Stimulated activated CD4-positive, alpha-beta T cell treated with anti-CD3 and anti-CD28 coated beads, TNF-alpha, amount 100 ng/mL, for 4 hours (primary cell): ENCODE measurements around the gene OR13J1.

Experiments
- DNase-seq, 3 experiments: peaks; one replicate each; pipeline ENCODE4 v3.0.0-alpha.2; 2020; ENCODE audit warnings: low read depth in 3 of 3

Gene OR13J1

DNA sequence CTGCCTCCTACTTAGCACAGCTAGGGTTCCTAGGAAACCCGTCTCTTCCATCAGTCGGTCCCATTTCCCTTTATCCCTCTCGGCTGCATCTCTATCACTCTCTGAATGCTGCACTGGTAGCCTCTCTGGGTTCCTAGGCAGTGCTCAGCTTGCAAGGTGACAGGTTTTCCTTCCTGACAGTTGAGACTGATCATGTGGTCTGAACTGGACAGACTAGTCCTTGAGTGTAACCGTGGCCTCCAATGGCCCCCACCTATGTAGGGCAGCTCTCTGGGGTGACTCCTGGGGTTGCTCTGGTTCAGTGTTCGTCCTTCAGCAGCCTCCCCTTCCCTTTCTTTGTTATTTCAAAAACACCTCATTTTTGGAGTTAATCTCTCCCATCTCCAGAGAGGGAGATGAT is 37.4 kb downstream of the OR13J1 start:
- no peak for DNase-seq

DNA sequence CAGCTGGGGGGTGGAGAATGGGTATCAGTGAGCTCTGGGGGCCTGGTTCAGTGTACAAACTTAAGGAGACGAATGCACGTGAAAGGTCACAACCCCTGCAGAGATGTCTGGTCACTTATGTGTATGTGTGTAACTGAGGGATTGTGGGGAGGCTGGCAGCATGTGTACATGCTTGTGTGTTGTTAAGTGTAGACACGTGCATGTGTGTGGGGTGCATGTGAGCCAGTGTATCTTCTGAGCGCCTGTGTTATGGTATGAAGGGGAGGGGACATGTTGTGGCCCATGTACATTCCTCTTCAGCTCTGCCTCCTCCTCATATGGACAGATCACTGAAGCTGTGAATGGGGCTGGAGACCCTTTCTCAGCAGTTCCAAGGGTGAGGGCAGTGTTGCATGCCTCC is 39.2 kb downstream of the OR13J1 start:
- DNase-seq: no peak

DNA sequence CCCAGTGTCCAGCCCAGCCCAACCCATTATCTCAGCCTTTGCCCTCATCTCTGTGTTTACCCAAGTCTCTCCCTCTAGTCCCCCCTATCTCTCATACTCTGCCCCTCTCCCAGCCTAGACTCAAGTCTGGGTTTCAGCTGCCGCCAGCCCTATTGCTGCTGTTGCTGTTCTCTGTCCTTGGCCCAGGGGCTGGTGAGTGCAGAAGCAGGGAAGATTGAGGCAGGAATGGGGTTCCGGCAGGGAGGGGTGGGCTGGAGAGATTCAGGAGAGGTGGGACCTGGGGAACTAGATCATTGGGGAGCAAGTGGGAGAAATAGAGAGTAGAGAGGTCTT is 40.5 kb downstream of the OR13J1 start:
- DNase-seq: no peak

DNA sequence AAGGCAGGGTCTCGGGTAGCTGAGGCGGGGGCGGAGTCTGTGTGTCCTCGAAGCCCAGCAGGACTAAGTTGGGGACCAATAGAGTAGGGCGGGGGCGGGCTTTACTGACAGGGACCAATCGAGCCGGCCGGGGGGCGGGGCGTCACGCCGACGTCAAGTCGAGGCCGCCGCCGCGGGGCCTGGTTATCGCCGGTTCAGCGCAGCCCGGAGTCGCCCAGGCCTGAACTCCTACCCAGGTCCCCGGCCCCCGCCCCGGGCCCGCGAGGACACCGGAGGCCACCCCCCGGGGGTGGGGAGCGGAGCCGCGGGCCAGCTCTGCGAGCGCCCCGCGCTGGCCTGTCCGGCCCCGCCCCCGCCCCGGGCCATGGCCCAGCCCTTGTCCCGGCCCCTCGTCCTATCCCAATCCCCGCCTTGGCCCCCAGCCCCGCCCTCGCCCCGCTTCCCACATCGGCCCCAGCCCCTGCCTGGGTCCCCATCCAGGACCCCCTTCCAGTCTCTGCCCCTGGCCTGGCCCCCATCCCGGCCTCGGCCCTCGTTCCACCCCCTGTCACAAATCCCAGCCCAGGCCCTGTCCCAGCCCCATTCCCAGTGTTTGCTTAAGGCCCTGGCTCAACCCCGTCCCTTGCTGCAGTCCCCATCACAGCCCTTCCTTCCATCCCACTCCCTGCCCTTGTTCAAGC is 41.0 kb downstream of the OR13J1 start, which contains the start of gene TMEM8B:
TSS of gene TMEM8B (plus strand) at position 145 of the 680 bp plus-strand sequence. CDS start at position 365, 220 bp downstream.
- peak; percentile 89 to 94 (median 92) for DNase-seq

DNA sequence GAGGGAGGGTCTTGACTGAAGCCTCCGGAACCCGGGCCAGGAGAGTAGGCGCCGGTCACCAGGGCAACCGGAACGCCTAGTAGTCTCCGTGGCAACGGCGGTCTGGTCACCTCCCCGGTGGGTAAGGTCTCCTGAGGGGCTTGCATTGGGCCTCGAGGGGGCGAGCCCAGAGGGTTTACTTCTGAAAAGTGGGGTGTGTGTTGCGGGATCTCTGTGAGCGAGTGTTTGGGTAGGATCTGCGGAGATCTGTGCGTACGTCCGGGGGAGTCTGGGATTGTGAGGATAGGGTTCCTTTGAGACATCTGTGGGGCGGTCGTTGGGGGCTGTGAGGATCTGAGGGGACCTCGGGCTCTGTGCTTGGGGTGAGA is 41.5 kb downstream of the OR13J1 start, which contains the start of gene FAM221B:
TSS of gene FAM221B (minus strand) at position 17 of the 368 bp plus-strand sequence. CDS start 2,571 bp downstream, outside the sequence.
- DNase-seq: no peak

DNA sequence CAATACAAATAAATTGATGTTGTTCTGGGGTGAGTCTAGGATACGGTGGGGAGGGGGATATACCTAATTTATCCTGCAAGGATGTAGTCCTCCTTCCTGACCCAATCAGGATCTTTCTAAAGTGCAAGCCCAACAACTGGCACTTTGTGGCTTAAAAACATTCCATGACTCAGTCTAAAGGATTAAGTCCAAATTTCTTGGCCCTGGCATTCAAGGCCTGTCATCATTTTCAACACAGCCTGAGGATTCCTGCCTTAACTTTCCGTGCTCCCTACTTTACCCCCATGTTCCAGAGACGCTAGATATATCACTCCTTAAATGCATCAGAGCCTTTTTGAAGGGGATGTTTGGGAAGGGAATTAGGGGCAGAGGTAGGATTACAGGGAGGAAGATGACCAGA is 42.7 kb downstream of the OR13J1 start:
- no peak for DNase-seq

DNA sequence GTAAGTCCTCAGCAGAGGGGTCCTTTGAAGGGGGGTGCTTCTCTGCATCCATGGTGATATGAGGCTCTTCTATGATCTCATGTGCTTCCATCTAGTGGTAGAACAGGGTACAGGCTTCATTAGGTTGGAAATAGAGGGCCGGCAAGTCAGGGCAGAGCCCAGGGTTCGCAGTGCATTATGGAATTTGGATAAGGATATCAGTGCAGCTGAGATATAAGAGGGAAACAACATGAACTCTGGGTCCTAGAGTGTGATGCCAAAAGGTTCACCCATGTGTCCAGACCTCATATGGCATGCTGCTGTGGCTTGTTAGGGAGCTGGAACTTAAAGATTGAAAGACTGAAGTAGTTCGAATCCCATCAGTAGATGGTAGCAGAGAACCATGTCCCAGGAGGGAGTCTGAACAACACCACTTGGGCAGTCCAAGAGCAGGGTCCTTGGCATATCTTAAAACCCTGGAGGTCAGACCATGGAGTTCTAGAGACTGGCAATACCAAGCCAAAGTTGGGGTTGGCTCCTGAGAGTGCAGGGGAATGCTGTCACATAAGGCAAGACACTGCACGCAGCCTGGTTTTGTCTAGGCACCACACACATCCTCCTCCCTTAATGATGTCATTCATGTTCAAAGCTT is 44.0 kb downstream of the OR13J1 start:
- DNase-seq: no peak

DNA sequence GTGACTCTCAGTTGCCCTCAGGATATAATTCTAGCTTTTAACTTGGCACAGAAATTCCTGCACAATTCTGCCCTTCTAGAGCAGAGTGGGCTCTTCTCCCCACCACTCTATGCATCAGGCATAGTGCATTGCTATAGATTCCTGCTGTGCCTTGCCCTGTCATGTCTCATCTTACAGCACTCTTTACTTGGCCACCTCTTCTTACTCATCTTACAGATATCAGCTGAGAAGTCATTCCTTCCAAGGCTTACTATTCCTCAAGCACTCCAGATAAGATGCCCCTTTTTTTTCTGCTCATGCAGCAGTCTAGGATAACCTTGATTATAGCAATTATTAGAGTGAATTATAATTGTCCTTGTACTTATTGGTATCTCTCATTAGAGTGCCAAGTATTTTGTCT is 47.3 kb downstream of the OR13J1 start:
- DNase-seq: no peak

DNA sequence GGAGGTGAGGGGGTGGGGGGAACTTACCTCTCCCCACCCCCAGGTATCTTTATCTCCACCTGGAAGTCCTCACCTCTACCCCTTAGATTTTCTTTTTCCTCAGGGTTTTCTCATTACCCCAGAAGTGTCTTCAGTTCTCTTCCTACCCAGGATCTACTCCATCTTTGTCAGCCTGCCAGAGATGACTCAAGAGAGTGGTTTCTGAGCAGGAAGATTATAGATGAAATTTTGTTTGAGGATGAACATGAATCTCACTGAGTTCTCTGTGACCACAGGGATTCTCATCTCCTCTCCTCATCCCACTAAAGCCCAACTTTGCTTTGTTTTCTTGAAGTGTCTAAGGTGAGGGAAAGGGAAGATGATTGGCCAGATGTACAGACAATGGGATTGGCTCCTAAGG is 50.1 kb downstream of the OR13J1 start:
- no peak for DNase-seq
